ENCODE data around the gene DFFB.

GRCh38 chr1:3883194-3883925 lies 26.1 kb downstream of the DFFB start:
- no peak for TF ChIP-seq ZNF610 (tag by site-specific recombination; IDR thresholded peaks at IDR 0.05; ENCODE audit: borderline replicate concordance)
- TF ChIP-seq CTCF (tag by site-specific recombination; IDR thresholded peaks at IDR 0.05): no peak
- TF ChIP-seq ZNF280C (tag by site-specific recombination; IDR thresholded peaks at IDR 0.05): no peak
- TF ChIP-seq ZNF146 (tag by site-specific recombination; IDR thresholded peaks at IDR 0.05): no peak
- TF ChIP-seq MZF1 (tag by site-specific recombination; IDR thresholded peaks at IDR 0.05; ENCODE audit: borderline replicate concordance): no peak
- no peak for TF ChIP-seq ZNF292 (tag by site-specific recombination; IDR thresholded peaks at IDR 0.05; ENCODE audit: borderline replicate concordance, low read depth)
- no peak for TF ChIP-seq PBX3 (CRISPR knock-in tag; IDR thresholded peaks at IDR 0.05)
- no peak for TF ChIP-seq BCL11A (tag by site-specific recombination; IDR thresholded peaks at IDR 0.05; ENCODE audit: low read depth)

Data from HEK293 (cell line).